Smooth muscle cell (in vitro differentiated cells): ENCODE measurements around the gene SMTNL2. TPM values are rescaled to one million over a fixed set of nuclear protein-coding genes. Genes with fewer than 3 reads are reported as not detected.

ENCODE experiments used
- DNase-seq: peaks from one replicate; lab custom pipeline; 2025; ENCODE audit not compliant: unreplicated experiment; lab: John Stamatoyannopoulos, UW
- H2AFZ ChIP-seq: fragments of 200-600 bp; sonication (generic); 2 replicates; pipeline ENCODE4 v1.6.0; 2016; ENCODE audit warnings: antibody characterized with exemption, low read depth, mild to moderate bottlenecking
- H3F3A ChIP-seq: fragments of 200-600 bp; sonication (generic); 2 replicates; pipeline ENCODE4 v1.6.0; 2017; ENCODE audit warnings: antibody characterized with exemption, low read depth
- H3K27ac ChIP-seq: fragments of 200-600 bp; sonication (generic); 2 replicates; pipeline ENCODE4 v1.5.1; 2016; ENCODE audit warnings: low read depth, mild to moderate bottlenecking
- H3K27me3 ChIP-seq: fragments of 200-600 bp; sonication (generic); 2 replicates; pipeline ENCODE4 v1.6.1; 2016; ENCODE audit warnings: low read depth, mild to moderate bottlenecking
- H3K36me3 ChIP-seq: fragments of 200-600 bp; sonication (generic); 2 replicates; pipeline ENCODE4 v1.5.1; 2016; ENCODE audit warnings: low read depth
- H3K4me1 ChIP-seq: fragments of 200-600 bp; sonication (generic); 2 replicates; pipeline ENCODE4 v1.5.1; 2016; ENCODE audit warnings: low read depth
- H3K4me2 ChIP-seq: fragments of 200-600 bp; sonication (generic); 2 replicates; pipeline ENCODE4 v1.6.0; 2016; ENCODE audit warnings: mild to moderate bottlenecking
- H3K4me3 ChIP-seq: fragments of 200-600 bp; sonication (generic); 2 replicates; pipeline ENCODE4 v1.5.1; 2016; ENCODE audit warnings: mild to moderate bottlenecking
- H3K79me2 ChIP-seq: fragments of 200-600 bp; sonication (generic); 2 replicates; pipeline ENCODE4 v1.6.0; 2016; ENCODE audit warnings: low read depth, mild to moderate bottlenecking
- H3K9ac ChIP-seq: fragments of 200-600 bp; sonication (generic); 2 replicates; pipeline ENCODE4 v1.6.0; 2016; ENCODE audit warnings: low read depth
- H3K9me3 ChIP-seq: fragments of 200-600 bp; sonication (generic); replicated peaks from 2 replicates; pipeline ENCODE4 v1.5.1; 2016; ENCODE audit warnings: low read depth
- H4K20me1 ChIP-seq: fragments of 200-600 bp; sonication (generic); 2 replicates; pipeline ENCODE4 v1.6.0; 2016; ENCODE audit warnings: low read depth
- WGBS: methylation state at CpG from one replicate; pipeline ENCODE4 v1.1.7; 2016; ENCODE audit warnings: low lambda C conversion rate; 5-methylcytosine and 5-hydroxymethylcytosine counted together
- polyA plus RNA-seq: library from polyadenylated mRNA; unstranded; fragments of >200 nt; fragmentation: Nextera tagmentation; extraction: Ambion mirVana; gene quantifications from 2 replicates; pipeline ENCODE4 v1.2.1, GENCODE V29; 2016
- total RNA-seq: library from RNA; depleted of rRNA; stranded (reverse); fragments of >200 nt; gene quantifications from 2 replicates; pipeline ENCODE4 v1.2.3, GENCODE V29; 2014
- TF ChIP-seq, protein P1 (sequence below): fragments of 200-600 bp; sonication (generic); IDR thresholded peaks from 2 replicates; pipeline ENCODE4 v1.5.1; 2017; ENCODE audit warnings: borderline replicate concordance, mild to moderate bottlenecking, antibody characterized with exemption; ENCODE audit not compliant: insufficient read depth, poor library complexity, severe bottlenecking

SMTNL2 gene
- total and polyA plus RNA-seq, 2 experiments from 2014 or later, result 5.1 to 8.3 TPM

DNA sequence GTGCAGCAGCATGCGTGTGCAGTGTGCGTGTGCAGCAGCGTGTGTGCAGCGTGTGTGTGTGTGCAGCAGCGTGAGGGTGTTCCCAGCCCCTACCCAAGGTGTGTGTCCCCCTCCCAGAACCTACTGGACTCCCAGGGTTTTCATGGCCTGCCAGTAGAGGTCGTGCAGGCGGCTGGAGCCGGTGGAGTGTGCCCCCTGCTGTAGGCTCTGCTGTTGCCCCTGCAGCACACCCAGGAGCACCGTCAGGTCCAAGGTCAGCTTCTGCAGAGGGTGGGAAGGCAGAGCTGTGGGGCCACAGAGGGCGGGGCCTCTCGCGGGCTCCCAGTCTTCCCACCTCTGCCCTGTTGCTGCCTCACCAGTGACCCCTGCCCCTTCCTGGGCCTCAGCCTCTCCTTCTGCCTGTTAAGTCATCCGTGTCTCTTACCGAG is 44.1 kb upstream of the SMTNL2 start:
- no peak for DNase-seq
- no peaks in the 10 kb centered on the region for H3K27me3 ChIP-seq
- no peak overlapping the region for H3K9ac ChIP-seq
- peaks cover 4% of the 10 kb centered on the region for H3K4me1 ChIP-seq
- H4K20me1 ChIP-seq, result peaks cover 3% of the 10 kb centered on the region
- H3K36me3 ChIP-seq, result no peaks in the 10 kb centered on the region
- no peaks in the 10 kb centered on the region for H3K9me3 ChIP-seq
- WGBS, result 80% methylated on average over 12 of the region's 14 CpGs
- no peak overlapping the region for H2AFZ ChIP-seq
- H3F3A ChIP-seq, result no peaks in the 10 kb centered on the region
- TF ChIP-seq, protein P1, sequence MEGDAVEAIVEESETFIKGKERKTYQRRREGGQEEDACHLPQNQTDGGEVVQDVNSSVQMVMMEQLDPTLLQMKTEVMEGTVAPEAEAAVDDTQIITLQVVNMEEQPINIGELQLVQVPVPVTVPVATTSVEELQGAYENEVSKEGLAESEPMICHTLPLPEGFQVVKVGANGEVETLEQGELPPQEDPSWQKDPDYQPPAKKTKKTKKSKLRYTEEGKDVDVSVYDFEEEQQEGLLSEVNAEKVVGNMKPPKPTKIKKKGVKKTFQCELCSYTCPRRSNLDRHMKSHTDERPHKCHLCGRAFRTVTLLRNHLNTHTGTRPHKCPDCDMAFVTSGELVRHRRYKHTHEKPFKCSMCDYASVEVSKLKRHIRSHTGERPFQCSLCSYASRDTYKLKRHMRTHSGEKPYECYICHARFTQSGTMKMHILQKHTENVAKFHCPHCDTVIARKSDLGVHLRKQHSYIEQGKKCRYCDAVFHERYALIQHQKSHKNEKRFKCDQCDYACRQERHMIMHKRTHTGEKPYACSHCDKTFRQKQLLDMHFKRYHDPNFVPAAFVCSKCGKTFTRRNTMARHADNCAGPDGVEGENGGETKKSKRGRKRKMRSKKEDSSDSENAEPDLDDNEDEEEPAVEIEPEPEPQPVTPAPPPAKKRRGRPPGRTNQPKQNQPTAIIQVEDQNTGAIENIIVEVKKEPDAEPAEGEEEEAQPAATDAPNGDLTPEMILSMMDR, result no peak
- no peak overlapping the region for H3K4me3 ChIP-seq
- no peak overlapping the region for H3K4me2 ChIP-seq
- no peaks in the 10 kb centered on the region for H3K79me2 ChIP-seq
- no peak overlapping the region for H3K27ac ChIP-seq

- Histone ChIP-seq H3K27ac (no peak overlapping the region), H3K79me2 (no peaks in the 10 kb centered on the region), H3K36me3 (no peaks in the 10 kb centered on the region), H3K9me3 (no peaks in the 10 kb centered on the region), H3K4me3 (no peak overlapping the region), H2AFZ (no peak overlapping the region), H4K20me1 (peaks cover 3% of the 10 kb centered on the region), H3F3A (no peaks in the 10 kb centered on the region), H3K4me1 (peaks cover 4% of the 10 kb centered on the region), H3K9ac (no peak overlapping the region), H3K27me3 (no peaks in the 10 kb centered on the region), H3K4me2 (no peak overlapping the region)
- 96% methylated on average over 15 of the region's 15 CpGs for WGBS
- TF ChIP-seq, protein P1, result no peak
- no peak for DNase-seq
Observed at GRCh38 chr17:4540687-4541327, 43.5 kb upstream of the SMTNL2 start.

GRCh38 chr17:4541328-4542002 is 42.9 kb upstream of the SMTNL2 start:
- TF ChIP-seq, protein P1, result no peak
- H3K27me3 ChIP-seq, result no peaks in the 10 kb centered on the region

More at GRCh38 chr17:4541328-4542002, 42.9 kb upstream of the SMTNL2 start:
- Histone ChIP-seq H3F3A (no peaks in the 10 kb centered on the region), H3K36me3 (no peaks in the 10 kb centered on the region), H3K4me3 (no peak overlapping the region), H3K9me3 (no peaks in the 10 kb centered on the region), H3K9ac (no peak overlapping the region), H3K27ac (no peak overlapping the region), H4K20me1 (peaks cover 3% of the 10 kb centered on the region), H3K4me1 (peaks cover 4% of the 10 kb centered on the region), H2AFZ (no peak overlapping the region), H3K4me2 (no peak overlapping the region), H3K79me2 (no peaks in the 10 kb centered on the region)
- no peak for DNase-seq
- WGBS, result 97% methylated on average over 29 of the region's 29 CpGs
